Measurements from ENCODE around the gene GRID1.

Gene GRID1

DNA sequence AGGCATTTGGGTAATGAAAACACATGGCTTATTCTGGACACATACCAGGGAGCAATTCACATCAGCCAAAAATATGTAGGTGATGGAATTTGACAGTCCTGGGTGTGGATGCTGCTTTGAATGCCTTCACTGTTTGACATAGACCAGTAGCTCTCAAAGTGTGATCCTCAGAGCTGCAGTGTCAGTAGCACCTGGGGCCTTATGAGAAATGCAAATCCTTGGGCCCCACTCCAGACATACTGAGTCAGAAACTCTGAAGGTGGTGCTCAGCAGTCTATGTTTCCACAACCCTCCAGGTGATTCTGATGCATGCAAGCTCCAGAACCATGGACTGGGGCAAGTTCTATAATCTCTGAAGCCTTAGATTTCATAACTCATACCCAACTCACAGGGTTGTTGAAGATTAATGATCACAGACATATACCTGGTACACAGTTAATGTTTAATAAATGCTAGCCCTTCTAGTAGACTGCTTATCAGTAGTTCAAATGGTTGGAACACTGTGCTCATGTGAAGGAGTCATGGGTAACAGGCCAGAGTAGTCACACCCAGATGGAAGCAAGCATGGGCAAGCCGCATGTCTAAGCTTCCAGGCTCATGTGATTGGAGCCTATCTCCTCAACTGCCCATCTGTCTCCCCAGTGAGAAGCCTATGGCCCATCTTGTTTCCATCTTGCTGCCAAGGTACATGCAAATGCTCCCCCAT lies 715.7 kb downstream of the GRID1 start:
- DNase-seq, result no peak

DNA sequence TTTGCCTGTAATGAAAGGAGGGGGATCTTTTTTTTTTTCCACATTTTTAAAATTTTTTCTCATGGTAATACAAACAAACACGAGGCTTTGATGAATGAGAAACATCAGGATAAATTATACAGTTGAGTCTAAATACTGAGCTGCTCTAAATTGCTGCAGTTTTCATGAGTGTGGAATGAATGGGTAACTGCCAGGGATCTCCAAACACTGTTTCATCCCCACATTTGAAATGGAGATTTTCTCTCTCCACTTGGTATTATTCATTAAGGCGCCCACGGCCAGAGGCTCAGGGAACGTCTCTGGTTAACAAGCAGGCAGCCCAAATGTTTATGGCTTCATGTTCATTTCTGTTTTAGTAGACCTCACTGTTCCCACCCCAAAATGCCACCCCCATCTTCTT lies 717.1 kb downstream of the GRID1 start:
- no peak for DNase-seq

DNA sequence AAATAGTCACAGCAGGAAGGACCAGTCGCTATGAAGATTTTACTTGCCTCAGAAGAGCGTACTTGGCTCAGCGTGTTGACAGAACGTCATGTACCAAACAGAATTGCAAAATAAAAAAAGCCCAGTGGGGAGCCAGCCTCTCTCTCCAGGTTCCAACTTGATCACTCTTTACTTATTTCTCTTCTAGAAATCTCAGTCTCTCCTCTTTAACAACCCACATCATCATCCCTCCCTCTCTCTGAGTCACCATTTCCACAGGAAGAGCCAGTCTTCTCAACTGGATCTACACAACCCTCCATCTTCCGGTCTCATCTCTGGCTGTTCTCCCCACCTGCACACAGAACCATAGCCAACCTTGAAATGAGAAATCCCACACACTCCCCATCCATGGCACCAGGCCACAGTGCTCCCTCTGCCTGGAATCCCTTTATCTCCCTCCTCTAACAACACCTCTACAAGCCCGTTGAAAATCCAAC lies 718.3 kb downstream of the GRID1 start:
- no peak for DNase-seq

DNA sequence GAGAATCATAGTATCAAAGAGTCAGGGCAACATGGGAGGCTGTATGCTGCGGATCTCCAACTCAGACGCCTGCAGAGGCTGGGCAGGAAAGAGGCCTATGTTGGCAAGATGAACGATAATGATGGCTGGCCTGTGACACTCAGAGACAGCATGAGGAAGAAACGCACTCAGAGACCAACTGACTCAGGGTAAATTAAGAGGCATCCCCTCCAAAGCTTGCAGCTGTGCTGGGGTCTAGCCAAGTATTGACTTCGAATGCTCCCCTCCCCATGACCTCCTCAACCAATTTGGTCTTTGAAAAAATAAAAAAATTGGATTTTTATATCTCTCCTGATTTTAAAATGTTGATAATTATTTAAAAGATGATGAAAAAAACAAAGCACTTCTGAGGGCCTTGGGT lies 718.9 kb downstream of the GRID1 start:
- DNase-seq, result no peak

GRCh38 chr10:85645926-85646711 lies 720.5 kb downstream of the GRID1 start:
- DNase-seq, result no peak

- no peak for DNase-seq
These were observed 721.5 kb downstream of the GRID1 start for GRCh38 chr10:85645053-85645452.

DNA sequence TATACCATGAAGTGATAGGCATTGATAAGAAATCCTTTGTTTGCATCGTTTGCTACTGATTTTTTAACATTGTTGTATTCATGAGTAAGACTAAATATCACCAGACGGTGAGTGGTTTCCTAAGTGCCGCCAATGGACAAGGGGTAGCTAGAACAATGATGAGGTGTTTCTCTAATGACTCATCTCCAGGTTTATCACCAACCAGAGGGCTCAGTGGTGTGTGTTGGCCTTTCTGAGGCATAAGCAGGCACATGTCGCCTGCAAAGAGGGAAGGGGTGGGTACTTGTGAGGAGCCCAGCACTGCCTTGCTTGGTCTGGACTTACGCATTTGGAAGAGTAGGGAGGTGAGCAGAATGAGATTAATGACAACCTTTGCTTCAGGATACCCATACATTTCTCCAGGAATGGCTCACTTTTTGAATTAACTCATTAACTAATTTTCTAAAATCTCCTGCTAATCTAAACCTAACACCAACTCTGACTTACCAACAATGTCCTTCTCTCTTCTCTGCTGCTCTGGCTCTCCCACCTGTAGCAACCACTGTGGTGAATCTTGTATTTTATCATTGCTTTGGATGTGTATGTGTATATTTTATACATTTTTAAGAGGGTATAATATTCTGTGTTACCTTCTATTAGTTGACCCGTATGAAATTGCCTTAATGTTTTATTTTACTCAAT lies 722.6 kb downstream of the GRID1 start:
- no peak for DNase-seq

DNA sequence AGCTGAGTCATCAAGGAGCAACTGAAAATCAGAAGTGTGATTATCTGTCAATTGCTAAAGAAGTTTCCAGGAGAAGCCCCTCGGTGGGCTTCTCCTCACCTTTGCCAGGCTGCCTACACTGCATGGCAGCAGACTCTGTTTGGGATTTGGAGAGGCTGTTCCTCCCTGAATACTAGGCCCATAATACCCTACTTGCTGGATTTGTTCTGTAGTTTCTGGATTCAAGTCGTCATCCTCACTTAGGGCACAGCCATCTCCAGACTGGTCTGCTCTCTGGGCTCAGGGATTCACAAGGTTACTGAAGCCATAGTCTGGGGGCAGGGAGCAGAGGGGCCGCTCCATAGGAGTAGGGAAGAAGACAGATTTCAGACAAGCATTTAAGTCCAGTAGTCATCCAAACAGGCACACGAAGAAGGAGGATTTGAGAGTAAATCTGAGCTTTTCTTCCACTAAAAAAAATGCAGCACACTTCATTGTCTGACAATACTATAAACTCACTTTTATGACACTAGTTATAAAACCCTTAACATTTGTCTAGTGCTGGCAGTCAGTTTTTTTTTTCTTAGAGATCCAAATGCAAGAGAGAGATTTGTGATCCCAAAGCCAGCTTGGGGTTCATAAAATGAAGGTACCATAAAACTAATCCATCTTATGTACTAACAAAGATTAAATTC lies 723.3 kb downstream of the GRID1 start:
- DNase-seq, result no peak

DNA sequence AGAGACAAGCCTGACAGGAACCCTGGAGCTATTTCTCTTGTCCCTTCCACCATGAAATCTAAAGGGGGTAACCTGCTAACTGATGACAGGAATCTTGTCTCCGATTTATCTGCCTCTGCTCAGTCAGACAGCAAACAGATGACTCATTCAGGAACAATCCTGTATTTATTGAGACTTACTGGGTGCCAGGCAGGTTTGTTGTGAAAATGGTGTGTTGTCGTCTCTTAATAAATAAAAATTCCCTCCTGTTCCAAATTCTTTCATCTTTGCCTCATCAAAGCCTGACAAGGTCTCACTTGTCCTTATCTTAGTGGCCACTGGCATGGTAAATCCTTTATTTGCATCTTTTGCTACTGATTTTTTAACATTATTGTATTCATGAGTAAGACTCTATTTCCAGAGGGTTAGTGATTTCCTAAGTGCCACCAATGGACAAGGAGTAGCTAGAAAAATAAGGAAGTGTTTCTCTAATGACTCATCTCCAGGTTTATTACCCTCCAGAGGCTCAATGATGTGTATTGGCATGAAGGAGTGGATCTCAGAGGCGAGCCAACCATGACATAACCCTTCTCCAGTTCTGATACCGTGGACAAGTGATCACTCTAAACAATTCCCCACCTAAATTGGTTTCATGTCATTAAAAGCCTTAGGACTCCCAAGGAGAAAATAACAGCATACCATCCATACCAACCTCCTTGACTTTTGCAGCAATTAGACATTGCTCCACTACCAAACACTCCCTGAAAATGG lies 724.0 kb downstream of the GRID1 start:
- no peak for DNase-seq

DNA sequence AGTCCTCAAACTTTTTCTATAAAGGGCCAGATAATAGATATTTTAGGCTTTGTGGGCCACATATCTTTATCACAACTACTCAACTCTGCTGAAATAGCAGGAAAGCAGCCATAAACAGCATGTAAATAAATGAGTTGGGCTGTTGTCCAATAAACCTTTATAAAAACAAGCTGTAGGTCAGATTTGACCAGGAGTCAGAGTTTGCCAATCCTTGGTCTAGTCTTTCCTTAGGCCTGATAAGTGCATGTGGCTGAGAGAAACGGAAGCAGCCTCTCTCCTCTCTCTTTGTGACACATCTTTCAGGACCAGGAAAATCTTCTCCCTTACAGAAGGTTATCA lies 724.5 kb downstream of the GRID1 start:
- no peak for DNase-seq

DNA sequence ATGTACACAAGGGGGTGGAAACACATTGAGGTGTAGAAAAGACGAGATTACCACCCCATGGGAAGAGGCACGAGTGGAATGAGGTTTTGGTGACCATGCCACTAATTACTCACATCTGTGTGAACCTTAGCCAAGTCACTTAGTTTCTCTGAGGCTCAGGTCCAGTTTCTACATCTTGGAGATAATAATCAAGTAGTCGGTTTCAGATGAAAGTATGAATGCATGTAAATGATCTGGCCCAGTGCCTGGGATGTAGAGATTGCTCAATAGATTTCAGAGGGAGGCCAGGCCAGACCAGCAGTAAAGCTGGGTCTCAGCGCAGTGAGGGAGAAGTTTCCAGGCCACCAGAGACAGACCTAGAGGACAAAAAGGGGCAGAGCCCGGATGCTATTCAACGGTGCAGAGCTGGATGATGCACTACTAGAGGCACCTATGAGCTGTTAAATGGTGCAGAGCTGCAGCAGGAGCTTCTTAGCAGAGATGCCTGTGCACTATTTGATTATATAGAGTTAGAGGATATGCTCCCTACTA lies 725.1 kb downstream of the GRID1 start:
- no peak for DNase-seq

- no peak for DNase-seq
These were observed 727.8 kb downstream of the GRID1 start for GRCh38 chr10:85638797-85639196.

DNA sequence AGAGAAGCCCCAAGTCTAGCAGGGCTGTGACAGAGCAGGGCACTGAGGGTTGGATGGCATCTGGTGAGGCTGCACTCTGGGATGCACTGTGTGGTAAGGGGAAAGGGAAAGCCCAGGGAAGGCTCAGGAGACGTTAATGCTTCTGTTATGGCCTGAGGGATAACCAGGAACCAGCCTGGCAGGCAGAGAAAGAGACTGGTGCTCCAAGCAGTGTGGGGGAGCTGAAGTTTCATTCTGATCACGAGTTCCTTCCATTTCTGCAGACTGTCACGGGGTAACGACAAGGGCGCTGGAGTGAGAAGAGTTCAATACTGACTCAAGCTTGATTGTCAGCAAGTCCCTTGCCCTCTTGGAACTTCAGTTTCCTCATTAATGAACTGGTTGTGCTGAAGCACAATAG lies 730.9 kb downstream of the GRID1 start:
- DNase-seq, result no peak

DNA sequence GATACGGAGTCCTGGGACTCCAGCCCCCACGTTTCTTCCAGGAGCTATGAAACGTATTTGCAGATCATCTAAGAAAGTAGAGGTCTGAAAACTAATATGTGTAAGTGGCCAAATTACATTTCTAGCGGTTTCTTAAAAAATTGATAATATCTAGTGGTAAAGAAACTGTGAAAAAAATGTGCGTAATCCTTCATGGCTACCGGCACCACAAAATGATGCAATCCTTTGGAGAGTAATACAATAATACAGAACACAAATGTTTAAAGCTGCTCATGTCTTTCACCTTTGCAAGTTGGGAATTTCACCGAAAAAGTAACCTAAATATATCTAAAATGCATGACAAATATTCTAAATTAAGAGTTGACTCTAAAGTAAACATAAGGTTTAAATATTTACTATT lies 742.1 kb downstream of the GRID1 start:
- no peak for DNase-seq

DNA sequence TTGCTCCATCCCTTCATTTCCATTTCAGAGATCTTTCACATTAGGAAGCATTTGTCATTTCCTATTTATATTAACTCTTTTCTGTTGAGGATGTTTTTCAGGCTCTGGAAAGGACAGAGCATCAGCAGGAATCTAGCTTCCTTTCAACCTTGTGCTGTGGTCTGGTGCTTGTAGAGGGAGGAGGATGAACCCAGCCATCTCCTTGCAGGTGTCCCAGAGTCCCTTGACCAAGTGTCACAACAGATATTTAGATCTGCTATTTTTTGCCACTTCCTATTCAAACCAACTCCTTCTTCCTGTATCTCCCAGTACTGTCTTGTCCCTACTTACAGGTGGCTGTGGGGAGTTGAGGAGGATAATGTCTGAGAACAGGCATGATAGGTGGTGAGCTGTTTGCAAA lies 742.8 kb downstream of the GRID1 start:
- no peak for DNase-seq

GRCh38 chr10:85623342-85623741 lies 743.3 kb downstream of the GRID1 start:
- DNase-seq, result no peak

DNA sequence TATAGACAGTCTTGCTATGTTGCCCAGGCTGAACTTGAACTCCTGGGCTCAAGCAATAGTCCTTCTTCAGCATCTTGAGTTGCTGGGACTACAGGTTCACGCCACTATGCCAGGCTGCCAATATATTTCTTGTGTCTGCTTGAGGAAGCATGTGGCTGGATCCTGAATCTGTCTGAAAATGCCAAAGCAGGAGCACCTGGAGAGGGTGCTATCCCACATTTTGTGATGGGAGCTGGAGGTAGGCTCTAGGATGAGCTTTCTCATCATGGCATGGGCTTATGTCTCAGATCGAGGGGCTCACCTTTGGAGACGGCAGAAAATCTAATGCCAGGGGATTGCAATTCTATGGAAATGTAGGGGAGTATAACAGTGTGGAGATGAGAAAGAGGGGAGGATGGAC lies 744.2 kb downstream of the GRID1 start:
- no peak for DNase-seq

DNA sequence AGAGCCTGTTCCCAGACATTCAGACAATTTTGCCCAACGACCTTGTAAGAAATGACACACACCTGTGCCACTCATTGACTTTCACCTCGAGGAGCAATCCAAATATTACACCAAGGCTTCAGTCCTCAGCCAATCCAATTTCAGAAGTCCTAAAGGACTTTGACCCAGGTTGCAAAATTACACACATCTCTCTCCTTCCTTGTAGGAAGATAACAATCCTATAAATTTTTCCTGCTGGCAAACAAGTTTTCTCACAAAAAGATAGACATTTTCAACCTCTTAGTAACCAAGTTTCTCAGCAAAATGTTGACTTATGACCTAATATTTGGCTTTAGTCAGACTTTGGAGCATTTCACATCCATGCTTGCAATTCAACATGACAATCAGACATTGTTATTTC lies 745.0 kb downstream of the GRID1 start:
- no peak for DNase-seq

DNA sequence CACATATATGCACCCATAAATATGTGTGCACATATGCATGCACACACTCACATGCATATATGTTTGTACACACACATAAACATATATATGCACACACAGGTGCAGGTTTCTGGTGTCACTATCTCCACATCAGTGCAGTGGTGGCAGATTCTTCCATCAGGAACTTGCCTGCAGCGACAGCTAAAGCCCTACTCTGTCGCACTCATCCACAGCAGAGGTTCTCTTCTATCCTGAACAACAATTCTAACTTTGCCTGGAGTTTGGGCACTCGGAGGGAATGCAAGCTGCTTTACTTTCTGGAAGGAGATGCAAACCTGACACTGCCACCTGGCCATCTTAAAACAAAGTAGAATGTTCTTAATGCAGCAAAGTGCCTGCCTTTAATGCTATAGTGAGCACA lies 745.8 kb downstream of the GRID1 start:
- no peak for DNase-seq

- DNase-seq, result no peak
These were observed 746.8 kb downstream of the GRID1 start for GRCh38 chr10:85619832-85620231.

- no peak for DNase-seq
These were observed 747.8 kb downstream of the GRID1 start for GRCh38 chr10:85618841-85619240.

- DNase-seq, result no peak
These were observed 748.6 kb downstream of the GRID1 start for GRCh38 chr10:85617751-85618546.

All from NCI-H1048 (cell line).